GM12878 (cell line): Measurements from ENCODE around the gene ZBTB22. TPM values are rescaled to one million over a fixed set of nuclear protein-coding genes. Genes with fewer than 3 reads are reported as not detected.
A peak's percentile ranks its signal among the peaks of the same experiment; 100 is the strongest.

Experiments used
- ATAC-seq: fragments of 200-7000 bp; cut with Tn5 transposase; 3 replicates; pipeline ENCODE4 v1.9.1; 2020; ENCODE audit warnings: mild to moderate bottlenecking, moderate library complexity
- BruUV-seq: library from RNA; stranded (reverse); fragments of 400-500 nt; replicated peaks from 2 replicates; lab custom pipeline; 2021; lab: Mats Ljungman, UMichigan
- CTCF ChIA-PET: fragments of 300-600 bp; sonication (Branson Sonifier 250); formaldehyde crosslinking; extraction: SDS; loops from one replicate; lab custom pipeline; 2021; ENCODE audit warnings: inconsistent platforms; lab: Yijun Ruan, JAX
- POLR2A ChIA-PET: fragments of 350-600 bp; formaldehyde crosslinking; extraction: SDS; loops from one replicate; lab custom pipeline; 2021; ENCODE audit warnings: inconsistent platforms; lab: Charles Lee
- RAD21 ChIA-PET: fragments of 300-600 bp; sonication (Branson Sonifier 250); formaldehyde crosslinking; loops from one replicate; lab custom pipeline; 2023; ENCODE audit warnings: antibody characterized with exemption; ENCODE audit not compliant: unreplicated experiment; lab: Charles Lee
- SMC1A ChIA-PET: fragments of 300-600 bp; sonication (Branson Sonifier 250); formaldehyde crosslinking; loops from one replicate; lab custom pipeline; 2023; ENCODE audit not compliant: unreplicated experiment, uncharacterized antibody; lab: Charles Lee
- DNase-seq: peaks from one replicate; pipeline ENCODE4 v3.0.0-alpha.2; 2011; ENCODE audit warnings: low read depth, low spot score
- FAIRE-seq: peaks from 3 replicates; lab custom pipeline; 2011; peaks lifted over from hg19 to GRCh38; lab: Jason Lieb, UNC
- H2AFZ ChIP-seq: 2 replicates; pipeline ENCODE4 v1.6.0; 2011; ENCODE audit warnings: low read depth, low read length, control low read depth; ENCODE audit not compliant: control insufficient read depth
- H3K27ac ChIP-seq: 2 replicates; pipeline ENCODE4 v1.5.1; 2011; ENCODE audit warnings: control low read depth; ENCODE audit not compliant: control insufficient read depth, insufficient read depth
- H3K27me3 ChIP-seq, 2 experiments: replicated peaks in 1 of 2; 2 replicates each; pipeline versions ENCODE4 v1.6.0 to v1.6.1; 2011; ENCODE audit warnings: low read length in 1 of 2; ENCODE audit not compliant: control insufficient read depth in 2 of 2, insufficient read depth in 2 of 2
- H3K36me3 ChIP-seq, 2 experiments: 2 replicates each; pipeline ENCODE4 v1.5.1; 2011; ENCODE audit warnings: low read length in 1 of 2; ENCODE audit not compliant: control insufficient read depth in 2 of 2, insufficient read depth in 2 of 2
- H3K4me1 ChIP-seq: 2 replicates; pipeline ENCODE4 v1.6.1; 2011; ENCODE audit warnings: mild to moderate bottlenecking, low read length, moderate library complexity, mixed read lengths; ENCODE audit not compliant: control insufficient read depth, insufficient read depth
- H3K4me2 ChIP-seq: 2 replicates; pipeline ENCODE4 v1.6.0; 2011; ENCODE audit warnings: control low read depth; ENCODE audit not compliant: control insufficient read depth, insufficient read depth
- H3K4me3 ChIP-seq: fragments of 200-600 bp; sonication (generic); 2 replicates; pipeline ENCODE4 v1.5.1; 2016
- H3K79me2 ChIP-seq: 2 replicates; pipeline ENCODE4 v1.6.0; 2011; ENCODE audit warnings: low read length; ENCODE audit not compliant: control insufficient read depth, insufficient read depth
- H3K9ac ChIP-seq: 2 replicates; pipeline ENCODE4 v1.8.0; 2011; ENCODE audit warnings: low read length, control low read depth, mixed read lengths; ENCODE audit not compliant: control insufficient read depth, insufficient read depth
- H3K9me3 ChIP-seq: replicated peaks from 3 replicates; pipeline ENCODE4 v1.5.1; 2011; ENCODE audit warnings: mild to moderate bottlenecking, low read length; ENCODE audit not compliant: control insufficient read depth, insufficient read depth
- H4K20me1 ChIP-seq: 2 replicates; pipeline ENCODE4 v1.6.0; 2011; ENCODE audit not compliant: control insufficient read depth, insufficient read depth
- CBFB ChIP-seq: IDR thresholded peaks from 2 replicates; pipeline ENCODE4 v1.6.1; 2016; ENCODE audit warnings: antibody characterized with exemption, low read depth
- CTCF ChIP-seq, 3 experiments: IDR thresholded peaks in 2 of 3; conservative IDR thresholded peaks in 1 of 3; 2 replicates each; pipeline ENCODE4 v1.5.1; 2011; ENCODE audit warnings: low read depth in 3 of 3, low read length in 3 of 3, mild to moderate bottlenecking in 3 of 3, control low read depth in 2 of 3, moderate library complexity in 2 of 3, inconsistent platforms in 1 of 3, mixed read lengths in 1 of 3; ENCODE audit not compliant: control insufficient read depth in 2 of 3, insufficient read depth in 1 of 3; ENCODE audit errors: extremely low read depth in 1 of 3
- DPF2 ChIP-seq: fragments of 450-650 bp; IDR thresholded peaks from 2 replicates; pipeline ENCODE4 v1.6.1; 2017; ENCODE audit warnings: mild to moderate bottlenecking
- LARP7 ChIP-seq: fragments of 450-650 bp; IDR thresholded peaks from 2 replicates; pipeline ENCODE4 v1.6.1; 2017; ENCODE audit warnings: mild to moderate bottlenecking
- MTA3 ChIP-seq: IDR thresholded peaks from 2 replicates; pipeline ENCODE4 v1.6.1; 2012; ENCODE audit warnings: low read length, inconsistent platforms, borderline replicate concordance
- NR2F1 ChIP-seq: fragments of 450-650 bp; conservative IDR thresholded peaks from 2 replicates; pipeline ENCODE4 v1.6.1; 2017; ENCODE audit warnings: mild to moderate bottlenecking
- POLR2A ChIP-seq: IDR thresholded peaks from 2 replicates; pipeline ENCODE4 v1.6.1; 2011; ENCODE audit warnings: low read depth, mild to moderate bottlenecking, low read length
- RBBP5 ChIP-seq: fragments of 200-600 bp; sonication (generic); conservative IDR thresholded peaks from 2 replicates; pipeline ENCODE4 v1.6.1; 2016
- SUZ12 ChIP-seq: fragments of 200-600 bp; sonication (generic); IDR thresholded peaks from one replicate; pipeline ENCODE4 v1.6.1; 2018; ENCODE audit warnings: antibody characterized with exemption, mild to moderate bottlenecking; ENCODE audit not compliant: unreplicated experiment
- WGBS: methylation state at CpG from one replicate; pipeline ENCODE4 v1.1.6; 2016; ENCODE audit warnings: low lambda C conversion rate; ENCODE audit not compliant: insufficient replicate concordance, insufficient coverage; ENCODE audit errors: missing lambda C conversion rate; 5-methylcytosine and 5-hydroxymethylcytosine counted together
- in situ Hi-C: fragments of 300-500 bp; cut with MboI; formaldehyde crosslinking; loops from 9 replicates; pipeline ENCODE4 v1.14.3; 2018; ENCODE audit warnings: mixed read lengths
- intact Hi-C: fragments of 100-400 bp; cut with micrococcal nuclease; formaldehyde crosslinking; loops from one replicate; pipeline ENCODE4 v1.14.2; 2022; ENCODE audit not compliant: unreplicated experiment
- polyA plus RNA-seq, 11 experiments: library from polyadenylated mRNA; depleted of rRNA in 4 of 11; unstranded in 6 of 11; stranded (reverse) in 5 of 11; fragments of >200 nt; fragmentation: Nextera tagmentation in 4 of 11; fragmentation: Illumina TruSeq in 1 of 11; extraction: Ambion mirVana in 4 of 11; extraction: Trizol in 1 of 11; gene quantifications; 1 replicate in 1 of 11; 2 replicates in 10 of 11; pipeline versions ENCODE4 v1.2.1 to v1.2.3, GENCODE V29; 2011 to 2016; ENCODE audit warnings: inconsistent platforms in 2 of 11, missing spikeins in 2 of 11, low read depth in 1 of 11
- total RNA-seq, 4 experiments: library from RNA; depleted of rRNA in 3 of 4; stranded (reverse); fragments of >200 nt in 3 of 4; fragmentation: Illumina TruSeq in 1 of 4; extraction: Trizol in 1 of 4; gene quantifications; 2 replicates each; pipeline versions ENCODE4 v1.2.1 to v1.2.3, GENCODE V29; 2013 to 2021
- TF ChIP-seq, protein P1 (sequence below): fragments of 450-650 bp; IDR thresholded peaks from 2 replicates; pipeline ENCODE4 v1.6.1; 2017; ENCODE audit warnings: borderline replicate concordance
- TF ChIP-seq, protein P2 (sequence below): fragments of 450-650 bp; IDR thresholded peaks from 2 replicates; pipeline ENCODE4 v1.6.1; 2014; ENCODE audit warnings: mild to moderate bottlenecking

ZBTB22 gene
- total and polyA plus RNA-seq, 10 of the 15 experiments (the other 5 are each of a cell fraction or from before 2014, with no cell fraction given) = 0.11 to 9.9 (median 4.8) TPM

- intact Hi-C loops = loop anchor here (1.0 kb wide), 2 partner anchors 8 to 13 kb away; partner anchors contain the start of genes B3GALT4 and RGL2
- H3K79me2 ChIP-seq = peaks cover 31% of the 10 kb centered on the region
- H4K20me1 ChIP-seq = no peaks in the 10 kb centered on the region
- FAIRE-seq = no peak
- TF ChIP-seq CTCF (IDR thresholded peaks at IDR 0.05 in 2 of 3, conservative IDR thresholded peaks at IDR 0.05 in 1 of 3; ENCODE audit: control insufficient read depth in 2 of 3, extremely low read depth in 1 of 3, insufficient read depth in 1 of 3, low read depth in 3 of 3, low read length in 3 of 3) (no peak), MTA3 (peak; percentile 41; the same call in 1 of the 2 replicates), CBFB (no peak), LARP7 (peak; percentile 16; the same call in 1 of the 2 replicates), RBBP5 (no peak), NR2F1 (no peak), POLR2A (peak; percentile 23; the same call in 1 of the 2 replicates), SUZ12 (no peak), DPF2 (peak; percentile 51)
- TF ChIP-seq, protein P1, sequence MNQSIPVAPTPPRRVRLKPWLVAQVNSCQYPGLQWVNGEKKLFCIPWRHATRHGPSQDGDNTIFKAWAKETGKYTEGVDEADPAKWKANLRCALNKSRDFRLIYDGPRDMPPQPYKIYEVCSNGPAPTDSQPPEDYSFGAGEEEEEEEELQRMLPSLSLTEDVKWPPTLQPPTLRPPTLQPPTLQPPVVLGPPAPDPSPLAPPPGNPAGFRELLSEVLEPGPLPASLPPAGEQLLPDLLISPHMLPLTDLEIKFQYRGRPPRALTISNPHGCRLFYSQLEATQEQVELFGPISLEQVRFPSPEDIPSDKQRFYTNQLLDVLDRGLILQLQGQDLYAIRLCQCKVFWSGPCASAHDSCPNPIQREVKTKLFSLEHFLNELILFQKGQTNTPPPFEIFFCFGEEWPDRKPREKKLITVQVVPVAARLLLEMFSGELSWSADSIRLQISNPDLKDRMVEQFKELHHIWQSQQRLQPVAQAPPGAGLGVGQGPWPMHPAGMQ = no peak
- TF ChIP-seq, protein P2, sequence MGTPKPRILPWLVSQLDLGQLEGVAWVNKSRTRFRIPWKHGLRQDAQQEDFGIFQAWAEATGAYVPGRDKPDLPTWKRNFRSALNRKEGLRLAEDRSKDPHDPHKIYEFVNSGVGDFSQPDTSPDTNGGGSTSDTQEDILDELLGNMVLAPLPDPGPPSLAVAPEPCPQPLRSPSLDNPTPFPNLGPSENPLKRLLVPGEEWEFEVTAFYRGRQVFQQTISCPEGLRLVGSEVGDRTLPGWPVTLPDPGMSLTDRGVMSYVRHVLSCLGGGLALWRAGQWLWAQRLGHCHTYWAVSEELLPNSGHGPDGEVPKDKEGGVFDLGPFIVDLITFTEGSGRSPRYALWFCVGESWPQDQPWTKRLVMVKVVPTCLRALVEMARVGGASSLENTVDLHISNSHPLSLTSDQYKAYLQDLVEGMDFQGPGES = no peak
- H3K9ac ChIP-seq = peak overlapping the region; percentile 73
- peaks cover 0 to 26% of the 10 kb centered on the region in 2 experiments; a peak in 3 of 4 replicates for H3K36me3 ChIP-seq
- H3K27ac ChIP-seq = peak overlapping the region; percentile 74
- H3K4me2 ChIP-seq = peak overlapping the region; percentile 80
- H3K4me1 ChIP-seq = no peaks in the 10 kb centered on the region
- TSS peak; percentile 95 for BruUV-seq
- peak; percentile 25 for ATAC-seq
- RAD21 ChIA-PET = interaction anchor here (0.6 to 2.6 kb wide), 10 partner anchors 8 to 1551 kb away, joined by 3 to 12 read pairs (median 6); partner anchors contain the start of genes B3GALT4, RPS18, VPS52 and ZBTB22
- 11% methylated on average over 14 of the region's 14 CpGs for WGBS
- POLR2A ChIA-PET = interaction anchor here (0.9 to 3.5 kb wide), 8 partner anchors 9 to 128 kb away, joined by 3 to 60 read pairs (median 9); partner anchors contain the start of genes B3GALT4, CUTA, RGL2 and RPS18
- H2AFZ ChIP-seq = peak overlapping the region; percentile 98
- H3K27me3 ChIP-seq = no peaks in the 10 kb centered on the region
- H3K9me3 ChIP-seq = no peaks in the 10 kb centered on the region
- SMC1A ChIA-PET = interaction anchor here (1.4 to 4.4 kb wide), 4 partner anchors 8 to 22 kb away, joined by 5 to 25 read pairs (median 8); partner anchors contain the start of genes B3GALT4, RPS18 and VPS52
- in situ Hi-C loops = no loop called here
- CTCF ChIA-PET = interaction anchor here (1.2 to 5.0 kb wide), 4 partner anchors 9 to 55 kb away, joined by 3 to 28 read pairs (median 6); partner anchors contain the start of genes B3GALT4 and RGL2
- DNase-seq = no peak
- H3K4me3 ChIP-seq = peak overlapping the region; percentile 78
Measured at GRCh38 chr6:33289784-33290315, 27.7 kb downstream of the ZBTB22 start.
